ENCODE results near the gene ZNF662. TPM values are rescaled to one million over a fixed set of nuclear protein-coding genes. Genes with fewer than 3 reads are reported as not detected.

The ZNF662 gene
- total RNA-seq, 3 donors from 2014 or later = 6.7 to 14.4 (median 13.6) TPM

- no peaks in the 10 kb centered on the region for H3K9me3 ChIP-seq
- no peak for ATAC-seq
- H3K4me3 ChIP-seq = no peak within 1 kb of the TSS
- no peaks in the 10 kb centered on the region for H3K36me3 ChIP-seq (ENCODE audit: low read depth)
- TF ChIP-seq CTCF (IDR thresholded peaks at IDR 0.05) = no peak
- intact Hi-C loops (cut with DNase I, micrococcal nuclease) = no loop called here
- DNase-seq = no peak
- H3K4me1 ChIP-seq (ENCODE audit: low read depth) = no peaks in the 10 kb centered on the region
Measured at GRCh38 chr3:42875325-42876151, 30.4 kb upstream of the ZNF662 start, which contains the start of gene CYP8B1. Gene CYP8B1 (minus strand): TSS chr3:42875879. CDS start chr3:42875816, 63 bp downstream.

- intact Hi-C loops (cut with DNase I, micrococcal nuclease) = no loop called here
- Histone ChIP-seq H3K9me3 (no peaks in the 10 kb centered on the region), H3K36me3 (ENCODE audit: low read depth) (no peaks in the 10 kb centered on the region), H3K4me3 (no peak overlapping the region), H3K4me1 (ENCODE audit: low read depth) (no peaks in the 10 kb centered on the region)
- TF ChIP-seq CTCF (IDR thresholded peaks at IDR 0.05) = no peak
- DNase-seq (no peak), ATAC-seq (no peak)
Measured at GRCh38 chr3:42876401-42876800, 29.5 kb upstream of the ZNF662 start.

- Histone ChIP-seq H3K9me3 (no peaks in the 10 kb centered on the region), H3K36me3 (ENCODE audit: low read depth) (no peaks in the 10 kb centered on the region), H3K4me3 (no peak overlapping the region), H3K4me1 (ENCODE audit: low read depth) (no peaks in the 10 kb centered on the region)
- intact Hi-C loops (cut with DNase I, micrococcal nuclease) = no loop called here
- no peak for DNase-seq
- ATAC-seq = no peak
- TF ChIP-seq CTCF (IDR thresholded peaks at IDR 0.05) = no peak
Measured at GRCh38 chr3:42876940-42877720, 28.8 kb upstream of the ZNF662 start.

- no peak overlapping the region for H3K4me3 ChIP-seq
- H3K9me3 ChIP-seq = no peaks in the 10 kb centered on the region
- no peak for TF ChIP-seq CTCF (IDR thresholded peaks at IDR 0.05)
- no peaks in the 10 kb centered on the region for H3K36me3 ChIP-seq (ENCODE audit: low read depth)
- ATAC-seq (no peak), DNase-seq (no peak)
- no peaks in the 10 kb centered on the region for H3K4me1 ChIP-seq (ENCODE audit: low read depth)
- intact Hi-C loops (cut with DNase I, micrococcal nuclease) = no loop called here
Measured at GRCh38 chr3:42877881-42878280, 28.1 kb upstream of the ZNF662 start.

GRCh38 chr3:42880183-42880582 is 25.8 kb upstream of the ZNF662 start:
- Histone ChIP-seq H3K4me1 (ENCODE audit: low read depth) (no peaks in the 10 kb centered on the region), H3K4me3 (no peak overlapping the region), H3K9me3 (no peaks in the 10 kb centered on the region), H3K36me3 (ENCODE audit: low read depth) (no peaks in the 10 kb centered on the region)
- intact Hi-C loops (cut with DNase I, micrococcal nuclease) = no loop called here
- no peak for TF ChIP-seq CTCF (IDR thresholded peaks at IDR 0.05)
- DNase-seq = peak in 1 of 3 donors; percentile 2
- ATAC-seq = no peak

All from mucosa of descending colon (tissue), 3 donors.